Transverse colon (tissue), 4 donors: ENCODE results near the gene GMEB2. TPM values are rescaled to one million over a fixed set of nuclear protein-coding genes. Genes with fewer than 3 reads are reported as not detected.

Source experiments
- DNase-seq: peaks from one replicate; pipeline ENCODE4 v3.0.0-alpha.2; 2019
- H3K27ac ChIP-seq, 4 donors: fragments of 200-600 bp; sonication (generic); 2 replicates each; pipeline ENCODE4 v1.5.1; 2016 to 2018; ENCODE audit warnings: inconsistent platforms in 4 of 4
- H3K27me3 ChIP-seq: fragments of 200-600 bp; sonication (generic); 2 replicates; pipeline ENCODE4 v1.5.1; 2017; ENCODE audit warnings: inconsistent platforms
- H3K36me3 ChIP-seq, 4 donors: fragments of 200-600 bp; sonication (generic); 2 replicates each; pipeline ENCODE4 v1.5.1; 2017 to 2019; ENCODE audit warnings: inconsistent platforms in 4 of 4
- H3K4me1 ChIP-seq, 4 donors: fragments of 200-600 bp; sonication (generic); 2 replicates each; pipeline ENCODE4 v1.5.1; 2017 to 2020; ENCODE audit warnings: inconsistent platforms in 4 of 4
- H3K4me3 ChIP-seq, 4 donors: fragments of 200-600 bp; sonication (generic); 1 replicate in 1 of 4; 2 replicates in 3 of 4; pipeline versions ENCODE4 v1.5.1 to v1.6.1; 2017 to 2019; ENCODE audit warnings: inconsistent platforms in 4 of 4
- H3K9me3 ChIP-seq, 2 donors: fragments of 200-600 bp; sonication (generic); 2 replicates each; pipeline ENCODE4 v1.5.1; 2017 to 2019; ENCODE audit warnings: inconsistent platforms in 2 of 2
- CTCF ChIP-seq, 5 experiments: fragments of 200-600 bp in 3 of 5; fragments of 450-650 bp in 2 of 5; sonication (generic) in 3 of 5; IDR thresholded peaks; 1 replicate in 2 of 5; 2 replicates in 3 of 5; pipeline ENCODE4 v1.5.1; 2016 to 2017; ENCODE audit warnings: antibody characterized with exemption in 5 of 5, inconsistent platforms in 3 of 5, mild to moderate bottlenecking in 2 of 5, moderate library complexity in 1 of 5
- EP300 ChIP-seq: sonication (generic); formaldehyde crosslinking; IDR thresholded peaks from one replicate; pipeline ENCODE4 v1.6.1; 2017; ENCODE audit warnings: antibody characterized with exemption, low read depth
- POLR2A ChIP-seq: fragments of 450-650 bp; IDR thresholded peaks from one replicate; pipeline ENCODE4 v1.6.1; 2016; ENCODE audit warnings: antibody characterized with exemption, mild to moderate bottlenecking, moderate library complexity
- POLR2AphosphoS5 ChIP-seq, 3 donors: sonication (generic); formaldehyde crosslinking; IDR thresholded peaks; one replicate each; pipeline ENCODE4 v1.6.1; 2016; ENCODE audit warnings: antibody characterized with exemption in 3 of 3
- WGBS, 2 donors: methylation state at CpG; one replicate each; pipeline ENCODE4 v1.1.5; 2018; ENCODE audit warnings: low coverage in 1 of 2; 5-methylcytosine and 5-hydroxymethylcytosine counted together
- in situ Hi-C, 4 donors: fragments of 200-750 bp; cut with MboI; loops; one replicate each; pipeline versions ENCODE4 v1.15.0 to v1.15.1; 2017; ENCODE audit warnings: low sequenced_read_pairs in 3 of 4, low pct_ligation_motif_present in 1 of 4, low pct_unique_long_range_greater_than_20kb in 1 of 4
- intact Hi-C: fragments of 100-400 bp; cut with DNase I; formaldehyde crosslinking; loops from one replicate; pipeline ENCODE4 v1.15.1; 2023; ENCODE audit warnings: low total_unique reads
- total RNA-seq, 4 donors: library from RNA; depleted of rRNA; stranded (reverse); fragments of >200 nt; gene quantifications; one replicate each; pipeline ENCODE4 v1.1.0, GENCODE V29; 2016

The GMEB2 gene
- total RNA-seq, 4 donors from 2014 or later = 9.0 to 20.3 (median 13.5) TPM

GRCh38 chr20:63553933-63554290 is 73.0 kb downstream of the GMEB2 start, which contains the start of gene FNDC11:
Gene FNDC11 (plus strand): TSS chr20:63554159. CDS start chr20:63555664, 1,505 bp downstream.
- peaks cover 0 to 18% (median 10%) of the 10 kb centered on the region in 4 donors for H3K4me1 ChIP-seq
- H3K36me3 ChIP-seq = no peaks in the 10 kb centered on the region
- H3K27ac ChIP-seq = peak within 1 kb of the TSS in 2 of 4 donors; percentile 22 to 52
- 0% methylated on average over 4 of the region's 34 CpGs; no CpG with 5 or more reads in 1 of the 2 donors for WGBS, 2 donors
- peaks cover 37% of the 10 kb centered on the region for H3K27me3 ChIP-seq
- intact Hi-C loops = no loop called here
- peak within 1 kb of the TSS; percentile 26 to 66 (median 40) for H3K4me3 ChIP-seq
- in situ Hi-C loops = no loop called here
- H3K9me3 ChIP-seq = no peaks in the 10 kb centered on the region
- TF ChIP-seq CTCF (IDR thresholded peaks at IDR 0.05) (no peak), POLR2AphosphoS5 (IDR thresholded peaks at IDR 0.05) (no peak), POLR2A (no peak), EP300 (no peak)
- peak; percentile 63 for DNase-seq

GRCh38 chr20:63553251-63553932 is 73.5 kb downstream of the GMEB2 start:
- H3K27me3 ChIP-seq = peaks cover 43% of the 10 kb centered on the region
- in situ Hi-C loops (no loop called here), intact Hi-C loops (no loop called here)
- no peaks in the 10 kb centered on the region for H3K36me3 ChIP-seq
- no peaks in the 10 kb centered on the region for H3K9me3 ChIP-seq
- peak; percentile 86 for DNase-seq
- WGBS, 2 donors = 9% methylated on average over 19 of the region's 37 CpGs; no CpG with 5 or more reads in 1 of the 2 donors
- peak overlapping the region in 2 of 4 donors; percentile 22 to 52 for H3K27ac ChIP-seq
- H3K4me3 ChIP-seq = peak overlapping the region; percentile 26 to 66 (median 40)
- H3K4me1 ChIP-seq = peaks cover 0 to 18% (median 10%) of the 10 kb centered on the region in 4 donors
- TF ChIP-seq CTCF (IDR thresholded peaks at IDR 0.05) (no peak), POLR2AphosphoS5 (IDR thresholded peaks at IDR 0.05) (no peak)

DNA sequence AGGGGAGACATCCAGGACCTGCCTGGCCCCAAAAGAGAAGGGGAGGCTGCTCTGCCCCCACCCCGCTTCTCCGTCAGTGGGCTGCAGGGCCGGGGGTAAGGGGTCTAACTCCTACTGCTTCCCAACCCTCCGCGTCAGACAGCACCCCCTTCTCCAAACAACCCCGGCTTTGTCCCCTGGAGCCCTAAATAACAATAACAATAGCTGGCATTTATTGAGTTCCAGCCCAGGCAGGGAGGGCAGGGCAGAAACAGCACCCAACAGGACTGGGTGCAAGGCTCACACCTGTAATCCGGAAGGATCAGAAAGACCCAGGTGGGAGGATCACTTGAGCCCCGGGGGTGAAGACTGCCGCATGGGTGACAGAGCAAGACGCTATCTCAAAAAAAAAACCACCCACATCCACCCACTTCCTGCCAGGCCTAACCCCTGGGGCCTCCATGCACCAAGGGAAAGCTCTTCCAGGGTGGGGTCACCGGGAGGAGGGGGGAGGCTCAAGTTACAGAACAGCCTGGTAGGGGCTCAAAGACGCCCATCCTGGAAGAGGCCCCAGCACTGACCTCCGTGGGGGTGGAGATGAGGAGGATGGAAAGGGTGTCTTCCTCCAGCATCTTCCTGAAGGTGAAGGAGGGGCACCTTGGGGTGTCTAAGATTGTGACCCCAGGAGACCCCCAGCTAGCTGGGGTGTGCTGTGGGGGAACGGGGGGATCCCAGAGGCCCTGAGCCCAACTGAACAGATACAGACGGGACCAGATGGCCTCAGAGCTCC is 74.2 kb downstream of the GMEB2 start:
- Histone ChIP-seq H3K4me3 (peak overlapping the region in 1 of 4 donors; percentile 66), H3K9me3 (no peaks in the 10 kb centered on the region), H3K36me3 (no peaks in the 10 kb centered on the region), H3K4me1 (peaks cover 0 to 23% (median 13%) of the 10 kb centered on the region in 4 donors), H3K27me3 (peaks cover 50% of the 10 kb centered on the region), H3K27ac (no peak overlapping the region)
- in situ Hi-C loops = no loop called here
- intact Hi-C loops = no loop called here
- 42 to 100% methylated on average over 2 to 15 of the region's 15 CpGs for WGBS, 2 donors
- DNase-seq = no peak
- TF ChIP-seq CTCF (IDR thresholded peaks at IDR 0.05) (no peak), POLR2A (no peak), EP300 (no peak), POLR2AphosphoS5 (IDR thresholded peaks at IDR 0.05) (no peak)

DNA sequence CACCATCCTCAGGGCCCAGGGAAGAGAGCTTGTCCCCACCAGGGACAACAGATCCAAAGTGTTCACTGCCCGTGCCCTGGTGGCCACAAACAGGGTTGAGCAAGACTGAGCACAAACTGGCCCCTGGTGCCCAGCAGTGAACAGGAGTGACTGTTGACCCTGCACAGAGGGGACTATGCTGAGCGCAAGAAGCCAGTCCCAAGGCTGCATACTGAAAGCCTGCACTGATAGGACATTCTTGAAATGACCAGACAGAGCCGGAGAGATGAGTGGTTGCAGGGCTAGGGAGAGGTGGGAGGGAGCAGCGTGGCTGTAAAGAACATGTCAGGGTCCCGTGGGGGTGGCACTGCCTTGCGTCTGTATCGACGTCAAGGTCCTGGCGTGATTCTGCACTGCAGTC is 75.8 kb downstream of the GMEB2 start:
- H3K27ac ChIP-seq = no peak overlapping the region
- no peaks in the 10 kb centered on the region for H3K9me3 ChIP-seq
- peaks cover 66% of the 10 kb centered on the region for H3K27me3 ChIP-seq
- intact Hi-C loops (no loop called here), in situ Hi-C loops (no loop called here)
- no peaks in the 10 kb centered on the region for H3K36me3 ChIP-seq
- no peak for DNase-seq
- 39 to 54% methylated on average over 6 to 9 of the region's 9 CpGs for WGBS, 2 donors
- peaks cover 0 to 28% (median 22%) of the 10 kb centered on the region in 4 donors for H3K4me1 ChIP-seq
- H3K4me3 ChIP-seq = no peak overlapping the region
- TF ChIP-seq EP300 (no peak), POLR2A (no peak), CTCF (IDR thresholded peaks at IDR 0.05) (no peak), POLR2AphosphoS5 (IDR thresholded peaks at IDR 0.05) (no peak)
